GM21737 (cell line): ENCODE data around the gene PDE10A.

Source experiments
- ATAC-seq: cut with Tn5 transposase; IDR thresholded peaks from one replicate; pipeline ENCODE4 v1.9.1; 2021; ENCODE audit warnings: mild to moderate bottlenecking, moderate library complexity; ENCODE audit not compliant: unreplicated experiment

Gene PDE10A

DNA sequence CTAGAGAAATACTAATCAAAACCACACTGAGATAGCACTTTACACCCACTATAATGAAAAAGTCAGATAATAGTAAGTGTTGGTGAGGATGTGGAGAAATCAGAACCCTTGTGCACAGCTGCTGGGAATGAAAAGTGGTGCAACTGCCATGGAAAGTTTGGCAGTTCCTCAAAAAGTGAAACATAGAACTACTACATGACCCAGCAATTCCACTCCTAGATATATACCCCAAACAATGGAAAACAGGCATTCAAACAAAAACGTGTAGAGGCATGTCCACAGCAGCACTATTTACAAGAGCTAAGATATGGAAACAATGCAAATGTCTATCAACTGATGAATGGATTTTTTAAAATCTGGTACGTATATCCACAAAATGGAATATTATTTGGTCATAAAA lies 236.1 kb downstream of the PDE10A start:
- ATAC-seq = no peak

DNA sequence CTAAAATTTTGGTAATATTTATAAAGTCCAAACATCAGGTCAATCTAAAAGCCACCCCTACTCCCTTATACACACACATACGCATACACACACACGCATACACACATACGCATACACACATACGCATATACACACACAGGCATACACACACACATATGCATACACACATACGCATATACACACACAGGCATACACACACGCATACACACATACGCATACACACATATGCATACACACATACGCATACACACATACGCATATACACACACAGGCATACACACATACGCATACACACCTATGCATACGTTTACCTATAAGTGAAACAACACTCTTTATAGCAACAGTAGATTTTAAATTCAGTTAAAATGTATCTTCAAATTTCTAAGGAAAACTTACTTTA lies 240.8 kb downstream of the PDE10A start:
- ATAC-seq = no peak

DNA sequence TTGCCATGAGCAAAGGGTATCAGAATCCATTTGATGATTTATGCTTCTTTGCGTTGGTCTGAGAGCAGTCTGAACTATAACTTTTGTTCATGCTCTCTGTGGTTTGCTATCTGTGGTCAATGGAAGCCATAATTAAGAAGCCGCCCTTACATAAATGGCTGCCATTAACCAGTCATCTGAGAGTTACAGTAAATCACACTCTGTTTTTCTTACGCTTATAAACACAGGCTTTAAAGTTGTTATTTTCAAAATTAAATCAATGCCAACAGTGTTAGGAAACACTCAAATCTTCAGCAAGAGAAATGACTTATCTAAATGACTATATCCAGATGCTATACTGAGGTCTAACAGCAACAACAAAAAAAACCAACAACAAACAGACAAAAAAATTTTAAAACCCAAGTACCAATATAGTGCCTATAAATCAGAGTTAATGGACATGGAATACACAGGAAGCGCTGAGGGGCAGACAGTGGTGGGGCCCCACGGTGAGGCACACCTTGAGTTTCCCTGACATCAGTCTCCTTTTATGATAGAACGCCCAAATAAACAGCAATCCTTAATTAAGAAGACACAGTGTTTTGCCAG lies 245.7 kb downstream of the PDE10A start:
- no peak for ATAC-seq

DNA sequence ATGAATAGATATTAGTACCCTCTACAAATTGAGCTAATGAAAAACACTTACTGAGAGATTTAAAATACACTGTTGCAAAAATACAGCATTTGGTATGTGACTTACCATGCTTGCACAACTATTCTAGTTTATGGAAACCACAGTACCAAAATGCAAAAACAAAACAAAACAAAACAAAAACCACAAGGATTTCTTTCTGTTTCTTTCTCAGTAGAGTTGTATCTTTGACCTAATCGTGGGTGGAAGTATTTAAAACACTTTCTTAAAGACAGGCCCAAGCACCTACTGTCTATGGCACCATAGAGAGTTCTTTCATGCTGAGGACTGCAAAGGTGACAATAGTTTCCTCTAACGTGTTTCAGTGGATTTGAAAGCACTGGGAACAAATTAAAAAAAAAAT lies 258.3 kb downstream of the PDE10A start:
- ATAC-seq = no peak

DNA sequence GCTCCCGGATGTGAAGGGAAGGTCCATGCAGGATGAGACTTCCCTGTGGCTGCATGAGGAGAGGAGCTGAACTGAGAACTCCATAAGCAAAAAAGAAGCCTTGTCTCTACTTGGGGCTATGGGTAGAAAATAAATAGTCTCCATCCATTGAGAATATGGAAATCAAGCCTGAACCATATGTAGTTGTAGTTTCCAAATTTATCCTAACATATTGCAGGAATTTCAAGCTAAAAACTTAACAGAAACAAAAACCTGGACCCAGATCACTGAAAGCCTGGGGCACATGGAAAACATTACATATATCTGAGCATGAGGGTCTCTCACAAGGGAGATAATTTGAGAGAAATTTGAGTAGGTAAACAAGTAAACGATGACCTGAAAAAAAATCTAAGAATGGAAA lies 258.7 kb downstream of the PDE10A start:
- ATAC-seq = no peak

DNA sequence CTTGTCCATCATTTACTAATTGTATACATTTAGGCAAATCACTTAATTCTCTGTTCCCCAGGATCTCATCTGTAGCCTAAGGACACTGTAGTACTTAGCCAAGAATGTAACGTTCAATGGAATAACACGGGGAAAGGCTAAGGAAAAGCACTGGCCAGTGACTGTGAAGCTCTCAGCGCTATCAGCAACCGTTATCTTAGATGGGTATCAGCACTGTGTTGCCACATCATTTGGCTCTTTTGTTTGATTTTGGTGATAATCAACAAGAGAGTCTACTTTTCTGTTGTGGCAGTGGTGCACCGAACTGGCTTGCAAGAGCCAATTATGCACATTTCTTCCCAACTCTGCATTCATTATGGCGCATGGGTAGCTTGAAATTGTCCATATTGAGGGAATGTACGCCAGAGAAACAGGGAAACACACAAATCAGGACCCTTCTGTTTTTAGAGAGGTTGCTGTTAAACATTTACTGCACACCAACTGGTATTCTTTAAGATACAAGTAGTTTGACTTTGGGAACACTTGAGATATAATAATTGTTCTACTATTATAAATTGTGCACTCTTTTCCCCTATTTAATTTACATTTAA lies 259.9 kb downstream of the PDE10A start:
- ATAC-seq = no peak

DNA sequence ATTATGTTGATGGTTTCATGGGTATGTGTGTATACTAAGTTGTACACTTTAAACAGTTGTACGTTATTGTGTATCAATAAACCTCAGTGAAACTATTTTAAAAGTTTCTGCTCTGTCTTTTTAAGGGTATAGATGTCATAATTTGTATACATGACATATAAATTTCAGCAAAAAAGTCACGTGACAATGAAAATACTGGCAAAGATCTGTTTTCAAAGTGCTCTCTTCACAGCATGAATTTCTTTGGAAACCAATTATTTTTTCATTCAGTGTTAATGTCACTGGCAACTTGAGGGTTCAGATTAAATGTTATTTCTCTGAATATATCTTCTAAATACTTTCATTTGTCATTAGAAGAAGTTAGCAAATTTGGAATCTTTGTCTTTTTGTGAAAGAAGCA lies 261.9 kb downstream of the PDE10A start:
- ATAC-seq = no peak

DNA sequence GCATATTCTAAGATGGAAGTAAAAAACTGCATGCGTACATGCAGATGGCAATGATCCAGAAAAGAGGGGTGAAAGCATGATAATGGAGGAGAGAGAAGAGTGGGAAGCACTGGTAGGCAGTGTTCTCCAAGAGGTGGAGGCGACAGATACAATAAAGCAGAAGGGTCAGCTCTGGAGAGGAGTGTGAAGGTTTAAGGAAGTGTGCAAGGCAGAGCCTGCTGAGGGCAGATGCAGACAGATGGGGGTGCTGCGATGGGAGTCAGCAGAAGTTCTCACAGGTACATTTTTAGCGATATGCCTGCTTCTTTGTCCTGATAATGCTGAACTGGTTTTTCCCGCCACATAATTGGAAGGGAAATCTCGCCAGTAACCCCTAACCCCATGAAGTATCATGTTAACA lies 272.6 kb downstream of the PDE10A start:
- no peak for ATAC-seq

DNA sequence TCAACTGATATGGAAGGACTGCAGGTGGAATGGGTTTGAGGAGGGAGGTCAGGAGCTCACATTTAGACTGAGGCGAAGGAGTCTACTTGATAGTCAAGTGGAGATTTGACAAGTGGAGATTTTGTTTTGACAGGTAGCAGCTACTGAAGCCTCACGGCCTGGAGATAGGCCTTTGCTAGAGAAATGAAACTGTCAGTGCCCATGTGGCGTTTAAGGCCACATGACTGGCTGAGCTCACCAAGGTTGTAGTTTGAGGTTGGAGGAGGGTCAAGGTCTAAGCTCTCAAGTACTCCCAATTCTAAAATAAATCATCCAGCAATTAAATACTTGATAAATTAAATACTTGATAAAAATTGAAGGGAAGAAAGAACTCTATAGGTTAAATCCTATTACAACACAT lies 273.5 kb downstream of the PDE10A start:
- ATAC-seq = no peak

DNA sequence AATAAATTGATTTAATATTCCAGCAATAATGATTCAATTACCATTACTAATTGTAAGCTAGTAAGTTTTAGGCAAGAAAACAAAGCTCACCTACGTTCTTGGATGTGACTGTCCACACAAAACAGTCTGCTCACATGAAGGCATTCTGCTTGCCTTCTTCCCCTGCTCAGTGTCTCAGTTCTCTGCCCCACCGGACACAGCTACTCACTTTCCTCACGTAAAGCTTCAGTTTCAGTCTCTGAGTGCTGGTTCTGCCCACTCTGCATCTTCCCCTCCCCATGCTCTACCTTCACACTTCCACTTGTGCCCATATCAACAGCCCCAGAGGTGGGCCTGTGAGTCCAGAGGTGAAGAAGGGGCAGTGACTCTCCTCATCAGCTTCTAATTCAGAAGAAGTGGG lies 279.7 kb downstream of the PDE10A start:
- no peak for ATAC-seq

DNA sequence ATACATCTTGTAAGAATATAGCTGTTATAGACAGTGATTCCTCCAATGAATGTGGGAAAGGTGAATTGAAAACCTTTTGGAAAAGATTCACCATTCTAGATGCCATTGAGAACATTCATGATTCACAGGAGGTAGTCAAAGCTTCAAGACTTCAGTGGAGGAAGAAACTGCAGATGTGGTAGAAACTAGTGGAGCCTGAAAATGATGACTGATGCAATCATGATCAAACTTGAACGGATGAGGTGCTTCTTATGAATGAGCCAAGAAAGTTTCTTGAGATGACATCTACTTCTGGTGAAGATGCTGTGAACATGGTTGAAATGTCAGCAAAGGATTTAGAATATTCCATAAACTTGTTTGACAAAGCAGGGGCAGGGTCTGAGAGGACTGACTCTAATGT lies 286.9 kb downstream of the PDE10A start:
- no peak for ATAC-seq

DNA sequence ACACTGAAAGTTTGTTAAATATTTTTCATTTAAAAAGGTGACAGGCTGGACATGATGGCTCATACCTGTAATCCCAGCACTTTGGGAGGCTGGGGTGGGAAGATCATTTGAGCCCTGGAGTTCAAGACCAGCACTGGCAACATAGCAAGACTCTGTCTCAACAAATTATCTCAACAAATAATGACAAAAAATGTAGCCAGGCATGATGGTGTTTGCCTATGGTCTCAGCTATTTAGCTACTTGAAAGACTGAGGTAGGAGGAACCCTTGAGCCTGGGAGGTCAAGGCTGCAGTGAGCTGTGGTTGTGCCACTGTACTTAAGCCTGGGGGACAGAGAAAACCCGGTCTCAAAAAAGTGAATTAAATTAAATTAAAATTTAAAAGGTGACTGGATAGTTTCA lies 297.7 kb downstream of the PDE10A start:
- no peak for ATAC-seq

DNA sequence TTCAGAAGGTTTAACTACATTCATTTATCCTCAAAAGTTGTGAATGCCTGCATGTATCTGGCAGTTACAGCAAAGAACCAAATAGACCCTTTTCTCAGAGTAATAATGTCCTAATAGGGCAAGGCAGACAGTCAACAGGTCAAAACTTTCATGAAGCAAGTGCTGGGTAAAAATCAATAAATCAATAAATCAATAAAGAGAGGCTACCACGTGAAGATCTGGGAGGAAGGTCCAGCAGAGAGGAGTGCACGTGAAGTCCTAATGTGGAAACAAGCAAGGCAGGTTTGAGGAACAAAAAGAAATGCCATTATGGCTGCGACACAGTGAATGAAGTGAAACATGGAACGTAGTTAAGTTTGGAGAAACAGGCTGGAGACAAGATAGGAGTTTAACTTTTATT lies 317.3 kb downstream of the PDE10A start:
- no peak for ATAC-seq

DNA sequence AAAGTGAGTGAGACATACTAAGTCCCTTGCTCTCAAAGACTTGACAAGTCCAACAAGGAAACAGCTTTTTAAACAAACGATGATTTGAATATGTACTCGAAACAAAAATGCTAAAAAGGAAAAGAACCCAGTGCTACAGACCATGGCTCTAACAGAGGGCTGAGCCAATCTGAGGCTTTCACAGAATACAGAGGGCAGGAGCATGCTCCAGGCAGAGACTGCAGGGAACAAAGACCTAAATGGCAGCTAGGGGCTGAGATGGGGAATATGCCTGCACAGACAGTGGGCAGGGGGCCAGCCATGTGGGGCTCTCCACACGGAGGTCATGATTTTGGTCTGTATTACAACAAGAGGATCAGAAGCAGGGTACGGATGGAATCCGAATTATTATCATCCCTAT lies 322.5 kb downstream of the PDE10A start:
- no peak for ATAC-seq

DNA sequence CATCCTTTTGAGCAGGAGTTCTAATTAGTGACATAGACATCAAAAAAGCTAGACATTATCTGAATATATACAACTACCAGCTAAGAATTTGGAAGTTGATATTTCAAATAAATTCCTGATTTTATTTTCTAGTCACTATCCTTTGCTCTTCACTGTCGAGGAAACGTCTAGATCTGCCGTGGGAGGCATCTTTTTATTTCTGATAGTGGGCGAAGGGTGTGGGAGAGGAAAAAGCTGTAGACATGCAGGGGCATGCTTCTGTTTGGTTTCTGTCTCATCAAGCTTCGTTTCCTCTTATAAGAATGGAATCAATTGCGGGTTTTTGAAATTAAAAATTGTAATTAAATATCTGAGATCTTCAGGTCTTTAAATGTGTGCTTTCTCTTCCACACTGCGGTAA lies 337.4 kb downstream of the PDE10A start:
- no peak for ATAC-seq

DNA sequence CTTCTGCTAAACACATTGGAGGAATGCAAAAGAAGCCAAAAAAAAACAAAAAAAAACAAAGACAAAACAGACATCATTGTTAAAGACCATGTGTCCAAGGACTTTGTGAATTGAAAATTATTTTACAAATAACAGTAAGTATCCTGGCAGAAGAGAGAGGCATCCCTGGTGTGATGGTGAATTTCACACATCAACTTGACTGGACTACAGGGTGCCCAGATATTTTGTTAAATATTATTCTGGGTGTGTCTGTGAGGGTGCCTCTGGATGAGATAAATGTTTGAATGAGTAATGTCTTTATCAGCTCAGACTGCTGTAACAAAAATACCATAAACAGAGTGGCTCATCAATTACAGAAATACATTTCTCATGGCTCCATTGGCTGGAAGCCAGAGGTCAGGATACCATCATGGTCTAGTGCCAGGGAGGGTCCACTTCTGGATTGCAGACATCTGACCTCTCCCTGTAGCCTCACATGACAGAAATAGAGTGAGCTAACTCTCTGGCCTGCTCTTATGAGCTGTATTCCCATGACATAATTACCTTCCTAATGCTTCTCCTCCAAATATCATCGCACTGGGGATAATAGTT lies 341.4 kb downstream of the PDE10A start:
- ATAC-seq = no peak

DNA sequence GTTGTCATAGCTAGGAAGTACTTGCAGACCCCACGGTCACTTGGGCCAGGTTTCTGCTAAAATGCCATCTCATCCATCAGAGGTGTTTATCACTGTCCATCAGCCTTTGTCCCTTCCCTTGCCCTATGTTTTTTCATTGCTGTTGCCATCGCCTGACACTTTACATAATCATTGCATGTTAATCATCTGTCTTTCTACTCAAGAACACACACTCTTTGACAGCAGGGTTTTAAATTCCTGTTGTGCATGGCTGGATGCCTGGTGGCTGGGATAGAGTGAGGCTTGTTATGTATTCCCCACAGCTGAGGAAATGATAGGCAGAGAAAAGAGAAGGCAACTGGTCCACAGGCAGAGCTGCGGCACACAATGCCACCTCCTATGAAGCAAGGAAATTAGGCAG lies 341.9 kb downstream of the PDE10A start:
- ATAC-seq = no peak

DNA sequence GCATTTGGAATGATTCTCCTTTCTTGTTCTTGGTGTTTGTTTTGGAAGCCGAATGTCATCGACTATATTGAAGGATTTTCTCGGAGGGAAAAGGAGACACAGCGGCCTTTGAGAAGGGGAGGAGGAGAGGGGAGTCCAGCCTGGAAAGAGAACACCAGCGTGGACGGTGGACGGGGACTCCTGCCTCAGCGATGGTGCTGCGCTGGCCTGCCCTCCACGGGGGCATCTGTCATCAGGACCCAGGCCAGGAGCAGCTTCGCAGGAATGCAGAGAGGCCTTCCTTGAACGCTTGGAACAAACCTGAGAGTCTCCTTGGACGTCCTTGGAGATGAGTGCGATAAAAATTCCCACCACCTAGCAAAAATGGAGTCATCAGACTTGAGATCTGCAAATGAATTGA lies 345.3 kb downstream of the PDE10A start:
- ATAC-seq = no peak

DNA sequence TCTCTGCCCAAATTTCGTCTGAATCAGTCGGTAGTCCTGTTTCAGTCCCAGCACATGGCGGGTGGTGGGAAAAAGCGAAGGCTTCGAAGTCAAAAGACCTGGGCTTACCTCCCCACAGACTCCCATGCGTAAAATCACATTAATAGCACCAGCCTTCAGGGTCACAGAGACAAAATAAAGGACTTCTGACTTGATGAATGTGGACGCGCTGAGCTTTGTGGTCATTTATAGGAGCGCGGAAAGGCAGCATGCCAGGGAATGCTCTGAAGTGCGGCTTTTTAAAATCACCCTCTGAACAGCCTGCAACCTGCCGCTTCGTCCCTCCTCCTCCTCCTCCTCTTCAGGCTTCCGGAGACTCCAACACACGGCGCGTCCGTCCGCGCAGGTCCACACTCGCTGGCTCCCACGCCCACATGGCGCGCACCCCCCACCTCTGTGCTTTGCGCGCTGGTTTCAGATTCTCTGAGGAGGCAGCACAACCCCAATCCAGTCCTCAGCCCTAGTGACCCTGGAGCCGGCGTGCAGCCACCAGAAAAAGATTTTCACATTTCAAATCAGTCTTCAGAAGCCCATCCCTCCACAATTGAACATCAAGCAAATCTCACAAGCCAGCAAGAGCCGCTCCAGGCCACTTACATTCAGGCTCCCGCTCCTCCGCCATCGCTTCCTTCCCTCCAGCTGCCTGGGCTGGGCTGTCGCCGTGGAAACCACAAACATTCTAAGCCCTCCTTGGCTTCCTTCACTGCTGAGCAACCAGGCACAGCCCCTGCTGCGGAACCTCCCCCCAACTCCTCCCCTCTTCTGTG lies 353.9 kb downstream of the PDE10A start, which contains the start of gene C6orf118:
TSS of gene C6orf118 (minus strand) at position 680 of the 806 bp plus-strand sequence. CDS start at position 661, 19 bp downstream.
- no peak for ATAC-seq

DNA sequence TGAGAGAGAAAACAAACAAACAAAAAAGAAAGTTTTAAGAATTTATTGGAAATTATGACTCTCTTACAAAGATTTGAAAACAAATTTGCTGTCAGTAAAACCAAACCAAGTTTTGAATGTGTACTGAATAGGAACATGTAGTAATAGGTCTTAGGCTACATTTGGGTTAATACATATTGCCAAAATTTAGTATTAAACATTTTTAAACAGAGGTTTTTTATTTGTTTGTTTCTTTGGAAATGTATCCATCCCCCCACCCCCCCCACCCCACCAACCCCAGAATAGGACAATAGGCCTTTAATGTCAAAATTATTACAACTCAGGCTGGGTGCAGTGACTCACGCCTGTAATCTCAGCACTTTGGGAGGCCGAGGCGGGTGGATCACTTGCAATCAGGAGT lies 356.1 kb downstream of the PDE10A start:
- no peak for ATAC-seq

DNA sequence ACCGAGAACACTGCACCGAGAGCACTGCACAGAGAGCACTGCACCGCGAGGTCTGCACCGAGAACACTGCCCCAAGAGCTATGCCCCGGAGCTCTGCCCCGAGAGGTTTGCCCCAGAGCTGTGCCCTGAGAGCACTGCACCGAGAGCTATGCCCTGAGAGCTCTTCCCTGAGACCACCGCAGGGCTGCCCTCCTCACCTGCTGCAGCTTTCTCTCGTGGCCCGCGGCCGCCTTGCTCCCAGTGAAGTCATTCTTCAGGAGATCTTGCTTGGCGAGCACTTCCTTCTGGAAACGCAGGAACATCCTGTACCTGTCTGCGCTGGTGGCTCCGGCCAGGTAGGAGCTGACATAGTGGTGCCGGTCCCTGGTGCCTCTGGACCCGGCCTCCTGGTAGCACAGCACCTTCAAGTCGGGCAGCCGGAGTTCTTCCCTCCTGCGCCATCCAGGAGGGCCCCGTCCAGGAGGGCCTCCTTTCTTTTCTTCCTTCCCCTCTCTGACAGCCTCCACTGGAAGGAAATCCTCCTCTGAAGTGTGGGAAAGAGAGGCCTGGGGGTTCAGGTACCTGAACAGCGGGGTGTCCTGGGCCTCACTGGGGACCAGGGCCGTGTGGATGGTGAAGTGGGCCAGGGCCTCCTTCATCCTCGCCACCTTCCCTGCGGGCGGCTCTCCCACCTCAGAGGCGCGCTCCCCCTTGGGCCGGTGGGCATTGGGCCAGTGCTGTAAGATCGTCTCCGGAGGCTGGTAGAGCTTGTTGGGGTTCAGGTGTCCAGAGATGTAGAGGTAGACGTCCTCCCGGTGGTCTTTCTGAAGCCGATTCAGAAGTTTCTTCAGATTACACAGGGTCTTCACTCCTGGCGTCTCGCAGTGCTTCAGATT lies 361.4 kb downstream of the PDE10A start:
- ATAC-seq = no peak
